22Rv1 (cell line): ENCODE results near the gene PRRG2.

ENCODE experiments used
- CTCF ChIP-seq: fragments of 450-650 bp; IDR thresholded peaks from 2 replicates; pipeline ENCODE4 v1.5.1; 2017; ENCODE audit warnings: mild to moderate bottlenecking
- ZFX ChIP-seq: fragments of 450-650 bp; IDR thresholded peaks from 2 replicates; pipeline ENCODE4 v1.6.1; 2017; ENCODE audit warnings: antibody characterized with exemption, borderline replicate concordance

- TF ChIP-seq CTCF (no peak), ZFX (no peak)
These were observed 3.9 kb downstream of the PRRG2 start for GRCh38 chr19:49585023-49585422.
